A549 (cell line): ENCODE data around the gene PHYKPL. TPM values are rescaled to one million over a fixed set of nuclear protein-coding genes. Genes with fewer than 3 reads are reported as not detected.
"Not testable (repeated sequence)": the region's sequence is repeated elsewhere in the genome, so short reads cannot be mapped to it uniquely, and the experiment has no call there.

Experiments used
- ATAC-seq, 2 experiments: fragments of 200-7000 bp in 1 of 2; fragments of >200 bp in 1 of 2; cut with Nextera tagmentation in 1 of 2; cut with Tn5 transposase in 1 of 2; 3 replicates each; pipeline versions ENCODE4 v1.8.0 to v1.9.1; 2018 to 2020; ENCODE audit warnings: mild to moderate bottlenecking in 1 of 2, moderate library complexity in 1 of 2
- CTCF ChIA-PET: fragments of 300-600 bp; sonication (Branson Sonifier 250); formaldehyde crosslinking; extraction: SDS; loops from one replicate; lab custom pipeline; 2021; ENCODE audit warnings: antibody characterized with exemption, inconsistent platforms; lab: Yijun Ruan, JAX
- POLR2A ChIA-PET: fragments of 350-600 bp; formaldehyde crosslinking; extraction: SDS; loops from one replicate; lab custom pipeline; 2021; ENCODE audit warnings: antibody characterized with exemption, inconsistent platforms; lab: Yijun Ruan, JAX
- DNase-seq, 2 experiments: peaks; one replicate each; pipeline versions ENCODE4 v3.0.0 to v3.0.0-alpha.2; 2011 to 2016; ENCODE audit warnings: low read depth in 1 of 2, low spot score in 1 of 2
- FAIRE-seq: peaks from 2 replicates; lab custom pipeline; 2011; peaks lifted over from hg19 to GRCh38; lab: Jason Lieb, UNC
- H3K27ac ChIP-seq, 2 experiments: fragments of >200 bp; sonication (Bioruptor Twin); formaldehyde crosslinking; 3 replicates each; pipeline ENCODE4 v1.5.1; 2016 to 2017
- H3K4me1 ChIP-seq: fragments of >200 bp; sonication (Bioruptor Twin); formaldehyde crosslinking; 3 replicates; pipeline ENCODE4 v1.6.1; 2016
- H3K4me2 ChIP-seq: fragments of >200 bp; sonication (Bioruptor Twin); formaldehyde crosslinking; 3 replicates; pipeline ENCODE4 v1.6.1; 2016
- H3K4me3 ChIP-seq: fragments of >200 bp; sonication (Bioruptor Twin); formaldehyde crosslinking; 3 replicates; pipeline ENCODE4 v1.5.1; 2016
- H3K9me3 ChIP-seq: fragments of >200 bp; sonication (Bioruptor Twin); formaldehyde crosslinking; 3 replicates; pipeline ENCODE4 v1.6.1; 2016
- BHLHE40 ChIP-seq: IDR thresholded peaks from 2 replicates; pipeline ENCODE4 v1.6.1; 2012; ENCODE audit warnings: low read depth, low read length, inconsistent platforms
- CBX8 ChIP-seq: fragments of 200-600 bp; sonication (generic); IDR thresholded peaks from 2 replicates; pipeline ENCODE4 v1.6.1; 2016
- EHF ChIP-seq: fragments of 250-450 bp; sonication (Bioruptor Pico); IDR thresholded peaks from 2 replicates; pipeline ENCODE4 v1.5.0; 2020; ENCODE audit warnings: mild to moderate bottlenecking
- EP300 ChIP-seq, 2 experiments: fragments of >200 bp; sonication (Bioruptor Twin); formaldehyde crosslinking; IDR thresholded peaks; 2 replicates in 1 of 2; 3 replicates in 1 of 2; pipeline ENCODE4 v1.6.1; 2016 to 2017
- HDAC2 ChIP-seq: fragments of 200-600 bp; sonication (generic); IDR thresholded peaks from 2 replicates; pipeline ENCODE4 v1.6.1; 2016
- HES2 ChIP-seq: fragments of >200 bp; sonication (Bioruptor Twin); formaldehyde crosslinking; IDR thresholded peaks from 2 replicates; pipeline ENCODE4 v1.6.1; 2016
- HMGXB4 ChIP-seq: fragments of 250-450 bp; sonication (Bioruptor Pico); IDR thresholded peaks from 2 replicates; pipeline ENCODE4 v1.5.0; 2021; ENCODE audit warnings: mild to moderate bottlenecking, moderate library complexity, borderline replicate concordance
- JUN ChIP-seq, 2 experiments: fragments of >200 bp; sonication (Bioruptor Twin); formaldehyde crosslinking; IDR thresholded peaks; 2 replicates in 1 of 2; 3 replicates in 1 of 2; pipeline ENCODE4 v1.6.1; 2016 to 2017
- KDM1A ChIP-seq: fragments of 200-600 bp; sonication (generic); IDR thresholded peaks from 2 replicates; pipeline ENCODE4 v1.6.1; 2016; ENCODE audit warnings: low read depth, mild to moderate bottlenecking
- NFE2L2 ChIP-seq: fragments of 150-350 bp; conservative IDR thresholded peaks from 2 replicates; pipeline ENCODE4 v1.6.1; 2014; ENCODE audit warnings: low read length
- NPAS2 ChIP-seq: fragments of 250-450 bp; sonication (Bioruptor Pico); IDR thresholded peaks from 2 replicates; pipeline ENCODE4 v1.8.0; 2022; ENCODE audit warnings: mild to moderate bottlenecking, moderate library complexity, borderline replicate concordance
- PBX3 ChIP-seq: IDR thresholded peaks from 2 replicates; pipeline ENCODE4 v1.6.1; 2012
- RAD21 ChIP-seq, 2 experiments: fragments of >200 bp in 1 of 2; sonication (Bioruptor Twin) in 1 of 2; formaldehyde crosslinking in 1 of 2; IDR thresholded peaks in 1 of 2; conservative IDR thresholded peaks in 1 of 2; 2 replicates in 1 of 2; 3 replicates in 1 of 2; pipeline ENCODE4 v1.6.1; 2012 to 2018; ENCODE audit warnings: inconsistent platforms in 1 of 2
- SMC3 ChIP-seq: fragments of >200 bp; sonication (Bioruptor Twin); formaldehyde crosslinking; IDR thresholded peaks from 3 replicates; pipeline ENCODE4 v1.6.1; 2018; ENCODE audit warnings: inconsistent platforms
- TP53 ChIP-seq: fragments of 250-450 bp; sonication (Bioruptor Pico); IDR thresholded peaks from 2 replicates; pipeline ENCODE4 v1.5.0; 2021; ENCODE audit warnings: mild to moderate bottlenecking, moderate library complexity
- ZNF302 ChIP-seq: fragments of 250-450 bp; sonication (Bioruptor Pico); IDR thresholded peaks from 2 replicates; pipeline ENCODE4 v1.9.0; 2021; ENCODE audit warnings: inconsistent platforms, mild to moderate bottlenecking, moderate library complexity
- ZSCAN20 ChIP-seq: fragments of 250-450 bp; sonication (Bioruptor Pico); IDR thresholded peaks from 2 replicates; pipeline ENCODE4 v1.8.0; 2022; ENCODE audit warnings: mild to moderate bottlenecking, moderate library complexity
- WGBS: methylation state at CpG from one replicate; pipeline ENCODE4 v1.1.6; 2017; ENCODE audit errors: missing lambda C conversion rate; 5-methylcytosine and 5-hydroxymethylcytosine counted together
- polyA plus RNA-seq, 4 experiments: library from polyadenylated mRNA; depleted of rRNA in 3 of 4; stranded (reverse); fragments of >200 nt; fragmentation: RNase III in 1 of 4; extraction: RNeasy Plus Mini Kit Qiagen cat#74134 plus additional on column Dnase treatment in 1 of 4; gene quantifications; 2 replicates in 3 of 4; 3 replicates in 1 of 4; pipeline ENCODE4 v1.2.3, GENCODE V29; 2011 to 2017

Gene PHYKPL
- polyA plus RNA-seq, 2 of the 4 experiments (the other 2 are of a cell fraction), result 13.0 to 21.9 TPM

- TF ChIP-seq RAD21 (conservative IDR thresholded peaks at IDR 0.05 in 1 of 2, IDR thresholded peaks at IDR 0.05 in 1 of 2), result no peak
- TF ChIP-seq EHF, result no peak
- TF ChIP-seq NPAS2 (CRISPR knock-in tag), result no peak
- no peak for TF ChIP-seq HMGXB4 (CRISPR knock-in tag)
- TF ChIP-seq BHLHE40, result no peak
- TF ChIP-seq CBX8, result no peak
- no peak for TF ChIP-seq HES2
Measured at GRCh38 chr5:178261666-178262600, 29.3 kb upstream of the PHYKPL start (continued).

GRCh38 chr5:178259623-178260536 lies 27.3 kb upstream of the PHYKPL start:
- Histone ChIP-seq H3K4me3 (no peak overlapping the region), H3K4me2 (no peak overlapping the region), H3K9me3 (no peaks in the 10 kb centered on the region), H3K27ac (no peak overlapping the region), H3K4me1 (no peaks in the 10 kb centered on the region)
- no peak for TF ChIP-seq ZSCAN20 (CRISPR knock-in tag)
- TF ChIP-seq HES2, result no peak
- no peak for TF ChIP-seq ZNF302 (CRISPR knock-in tag)
- TF ChIP-seq PBX3, result no peak
- no peak for DNase-seq
- ATAC-seq, result no peak
- FAIRE-seq, result no peak
- CTCF ChIA-PET, result interaction anchor here (1.0 kb wide), 1 partner anchor 19 kb away, joined by 3 read pairs; no protein-coding TSS in a partner anchor
- 48% methylated on average over 21 of the region's 21 CpGs for WGBS
- POLR2A ChIA-PET, result interaction anchor here (1.0 kb wide), 1 partner anchor 10 kb away, joined by 5 read pairs; no protein-coding TSS in a partner anchor

GRCh38 chr5:178257650-178258049 lies 25.0 kb upstream of the PHYKPL start:
- Histone ChIP-seq H3K4me1 (no peaks in the 10 kb centered on the region), H3K4me2 (no peak overlapping the region), H3K4me3 (no peak overlapping the region), H3K9me3 (no peaks in the 10 kb centered on the region), H3K27ac (no peak overlapping the region)
- no peak for FAIRE-seq
- ChIA-PET CTCF (no interaction called here), POLR2A (no interaction called here)
- DNase-seq, result no peak
- no peak for TF ChIP-seq HDAC2
- WGBS, result 59% methylated on average over 4 of the region's 4 CpGs
- ATAC-seq, result no peak

- Histone ChIP-seq H3K4me2 (no peak overlapping the region), H3K9me3 (no peaks in the 10 kb centered on the region), H3K4me1 (no peaks in the 10 kb centered on the region), H3K4me3 (no peak overlapping the region), H3K27ac (no peak overlapping the region)
- WGBS, result 68% methylated on average over 13 of the region's 19 CpGs
- no peak for FAIRE-seq
- no peak for DNase-seq
- ATAC-seq, result no peak
- CTCF ChIA-PET, result interaction anchor here (1.1 to 1.2 kb wide), 2 partner anchors 18 to 22 kb away, joined by 3 read pairs; no protein-coding TSS in a partner anchor
- POLR2A ChIA-PET, result no interaction called here
- TF ChIP-seq CBX8 (no peak), EP300 (IDR thresholded peaks at IDR 0.05) (no peak), NFE2L2 (no peak), KDM1A (no peak), NPAS2 (CRISPR knock-in tag) (no peak), PBX3 (no peak), TP53 (CRISPR knock-in tag) (no peak), SMC3 (no peak), JUN (IDR thresholded peaks at IDR 0.05) (no peak), HDAC2 (no peak)
Measured at GRCh38 chr5:178256746-178257145, 24.1 kb upstream of the PHYKPL start.

- not testable (repeated sequence) for H3K27ac ChIP-seq, H3K9me3 ChIP-seq, H3K4me2 ChIP-seq, H3K4me3 ChIP-seq, H3K4me1 ChIP-seq, DNase-seq, FAIRE-seq, ATAC-seq
- POLR2A ChIA-PET, result interaction anchor here (0.6 kb wide), 1 partner anchor 20 kb away, joined by 4 read pairs; no protein-coding TSS in a partner anchor
- CTCF ChIA-PET, result interaction anchor here (1.7 kb wide), 1 partner anchor 27 kb away, joined by 4 read pairs; no protein-coding TSS in a partner anchor
- WGBS, result 71% methylated on average over 18 of the region's 18 CpGs
Measured at GRCh38 chr5:178253632-178254031, 21.0 kb upstream of the PHYKPL start.
